ENCODE data around the gene CFAP54. TPM values are rescaled to one million over a fixed set of nuclear protein-coding genes. Genes with fewer than 3 reads are reported as not detected.

CFAP54 gene
- total RNA-seq, 4 donors from 2014 or later, result 0.22 to 0.62 (median 0.57) TPM; not detected in 1

GRCh38 chr12:96466939-96467751 lies 22.2 kb upstream of the CFAP54 start:
- intact Hi-C loops (cut with DNase I), result no loop called here

GRCh38 chr12:96471368-96472050 lies 17.9 kb upstream of the CFAP54 start:
- H3K4me1 ChIP-seq, result no peaks in the 10 kb centered on the region
- no peak overlapping the region for H3K4me3 ChIP-seq
- intact Hi-C loops (cut with DNase I), result no loop called here
- no peak for TF ChIP-seq CTCF (IDR thresholded peaks at IDR 0.05)
- no peak for TF ChIP-seq POLR2A (IDR thresholded peaks at IDR 0.05)
- no peaks in the 10 kb centered on the region for H3K9me3 ChIP-seq
- 86 to 100% methylated on average over 2 of the region's 2 CpGs for WGBS, 2 donors
- H3K27ac ChIP-seq, result no peak overlapping the region
- no peaks in the 10 kb centered on the region for H3K27me3 ChIP-seq
- no peak for DNase-seq
- no peaks in the 10 kb centered on the region for H3K36me3 ChIP-seq

More at GRCh38 chr12:96466939-96467751, 22.2 kb upstream of the CFAP54 start:
- Histone ChIP-seq H3K4me1 (no peaks in the 10 kb centered on the region), H3K27me3 (no peaks in the 10 kb centered on the region), H3K27ac (no peak overlapping the region), H3K4me3 (no peak overlapping the region), H3K36me3 (no peaks in the 10 kb centered on the region), H3K9me3 (no peaks in the 10 kb centered on the region)
- no peak for DNase-seq
- whole genome bisulfite sequencing, 2 donors, result 73 to 75% methylated on average over 3 of the region's 3 CpGs
- TF ChIP-seq POLR2A (IDR thresholded peaks at IDR 0.05) (no peak), CTCF (IDR thresholded peaks at IDR 0.05) (no peak)

GRCh38 chr12:96472384-96472783 lies 17.0 kb upstream of the CFAP54 start:
- H3K4me3 ChIP-seq, result no peak overlapping the region
- no peaks in the 10 kb centered on the region for H3K27me3 ChIP-seq
- H3K36me3 ChIP-seq, result no peaks in the 10 kb centered on the region
- no peak overlapping the region for H3K27ac ChIP-seq
- no peak for TF ChIP-seq CTCF (IDR thresholded peaks at IDR 0.05)
- 63 to 70% methylated on average over 2 to 5 of the region's 5 CpGs for WGBS, 2 donors
- no peaks in the 10 kb centered on the region for H3K4me1 ChIP-seq
- H3K9me3 ChIP-seq, result no peaks in the 10 kb centered on the region
- no peak for DNase-seq
- intact Hi-C loops (cut with DNase I), result no loop called here

GRCh38 chr12:96473394-96474093 lies 15.8 kb upstream of the CFAP54 start:
- Histone ChIP-seq H3K4me1 (no peaks in the 10 kb centered on the region), H3K27me3 (no peaks in the 10 kb centered on the region), H3K36me3 (no peaks in the 10 kb centered on the region), H3K27ac (no peak overlapping the region), H3K4me3 (no peak overlapping the region), H3K9me3 (no peaks in the 10 kb centered on the region)
- intact Hi-C loops (cut with DNase I), result no loop called here
- no peak for DNase-seq
- WGBS, 2 donors, result 67 to 74% methylated on average over 4 of the region's 4 CpGs
- TF ChIP-seq POLR2A (IDR thresholded peaks at IDR 0.05) (no peak), CTCF (IDR thresholded peaks at IDR 0.05) (no peak)

- intact Hi-C loops (cut with DNase I), result no loop called here
- DNase-seq, result no peak
- TF ChIP-seq POLR2A (IDR thresholded peaks at IDR 0.05), result no peak
- TF ChIP-seq CTCF (IDR thresholded peaks at IDR 0.05), result no peak
- no peaks in the 10 kb centered on the region for H3K27me3 ChIP-seq
- H3K4me3 ChIP-seq, result no peak overlapping the region
- no peaks in the 10 kb centered on the region for H3K4me1 ChIP-seq
- WGBS, 2 donors, result 73 to 76% methylated on average over 4 of the region's 4 CpGs
- no peaks in the 10 kb centered on the region for H3K9me3 ChIP-seq
- no peaks in the 10 kb centered on the region for H3K36me3 ChIP-seq
- no peak overlapping the region for H3K27ac ChIP-seq
These were observed 15.2 kb upstream of the CFAP54 start for GRCh38 chr12:96474206-96474605.

Data from esophagus squamous epithelium (tissue), 5 donors.